ENCODE measurements around the gene SERPINB1.
A peak's percentile ranks its signal among the peaks of the same experiment; 100 is the strongest.
"Not testable (repeated sequence)": the region's sequence is repeated elsewhere in the genome, so short reads cannot be mapped to it uniquely, and the experiment has no call there.

SERPINB1 gene

GRCh38 chr6:2866171-2866846, 24.6 kb upstream of the SERPINB1 start:
- no peak for DNase-seq (ENCODE audit: low read depth in 2 of 2)

GRCh38 chr6:2865694-2866151, 24.1 kb upstream of the SERPINB1 start:
- no peak for DNase-seq (ENCODE audit: low read depth in 2 of 2)

- DNase-seq (ENCODE audit: low read depth in 2 of 2): no peak
Observed at GRCh38 chr6:2865270-2865669, 23.6 kb upstream of the SERPINB1 start.

- no peak for DNase-seq (ENCODE audit: low read depth in 2 of 2)
Observed at GRCh38 chr6:2863901-2864300, 22.2 kb upstream of the SERPINB1 start.

GRCh38 chr6:2862712-2863181, 21.1 kb upstream of the SERPINB1 start:
- peak in 1 of 2 donors; percentile 35 for DNase-seq (ENCODE audit: low read depth in 2 of 2)

- DNase-seq (ENCODE audit: low read depth in 2 of 2): no peak
Observed at GRCh38 chr6:2861822-2862164, 20.1 kb upstream of the SERPINB1 start.

GRCh38 chr6:2861060-2861821, 19.6 kb upstream of the SERPINB1 start:
- DNase-seq (ENCODE audit: low read depth in 2 of 2): no peak

- not testable (repeated sequence) for DNase-seq (ENCODE audit: low read depth in 2 of 2)
Observed at GRCh38 chr6:2860706-2861059, 19.0 kb upstream of the SERPINB1 start.

GRCh38 chr6:2859798-2860705, 18.4 kb upstream of the SERPINB1 start:
- not testable (repeated sequence) for DNase-seq (ENCODE audit: low read depth in 2 of 2)

- DNase-seq (ENCODE audit: low read depth in 2 of 2): no peak
Observed at GRCh38 chr6:2859185-2859700, 17.6 kb upstream of the SERPINB1 start.

- peak; percentile 78 to 81 for DNase-seq (ENCODE audit: low read depth in 2 of 2)
Observed at GRCh38 chr6:2857580-2858337, 16.1 kb upstream of the SERPINB1 start.

GRCh38 chr6:2857185-2857579, 15.5 kb upstream of the SERPINB1 start:
- no peak for DNase-seq (ENCODE audit: low read depth in 2 of 2)

GRCh38 chr6:2855061-2855519, 13.4 kb upstream of the SERPINB1 start:
- no peak for DNase-seq (ENCODE audit: low read depth in 2 of 2)

- DNase-seq (ENCODE audit: low read depth in 2 of 2): no peak
Observed at GRCh38 chr6:2854396-2854982, 12.8 kb upstream of the SERPINB1 start.

- DNase-seq (ENCODE audit: low read depth in 2 of 2): peak; percentile 71 to 85
Observed at GRCh38 chr6:2853769-2854395, 12.2 kb upstream of the SERPINB1 start.

GRCh38 chr6:2853378-2853768, 11.7 kb upstream of the SERPINB1 start:
- not testable (repeated sequence) for DNase-seq (ENCODE audit: low read depth in 2 of 2)

GRCh38 chr6:2852921-2853322, 11.3 kb upstream of the SERPINB1 start:
- no peak for DNase-seq (ENCODE audit: low read depth in 2 of 2)

GRCh38 chr6:2852514-2852855, 10.8 kb upstream of the SERPINB1 start:
- DNase-seq (ENCODE audit: low read depth in 2 of 2): no peak

GRCh38 chr6:2851727-2852513, 10.3 kb upstream of the SERPINB1 start:
- DNase-seq (ENCODE audit: low read depth in 2 of 2): no peak
